OCI-LY7 (cell line): ENCODE data around the gene TAF1B. TPM values are rescaled to one million over a fixed set of nuclear protein-coding genes. Genes with fewer than 3 reads are reported as not detected.

Experiments
- BruUV-seq: library from RNA; stranded (reverse); fragments of 400-500 nt; replicated peaks from 2 replicates; lab custom pipeline; 2021; lab: Mats Ljungman, UMichigan
- CTCF ChIA-PET: fragments of 300-600 bp; sonication (Branson Sonifier 250); formaldehyde crosslinking; loops from one replicate; lab custom pipeline; 2022; ENCODE audit warnings: antibody characterized with exemption; ENCODE audit not compliant: unreplicated experiment; lab: Charles Lee
- POLR2A ChIA-PET: fragments of 300-600 bp; sonication (Branson Sonifier 250); formaldehyde crosslinking; loops from one replicate; lab custom pipeline; 2022; ENCODE audit warnings: antibody characterized with exemption; lab: Charles Lee
- DNase-seq: peaks from one replicate; pipeline ENCODE4 v3.0.0-alpha.2; 2015; ENCODE audit warnings: low spot score
- H2AFZ ChIP-seq: fragments of 200-600 bp; sonication (generic), shearing (Covaris generic); 2 replicates; pipeline ENCODE4 v1.6.1; 2014; ENCODE audit warnings: mild to moderate bottlenecking, antibody characterized with exemption, low read length, moderate library complexity
- H3K27ac ChIP-seq: fragments of 200-600 bp; sonication (generic); 2 replicates; pipeline ENCODE4 v1.5.1; 2014; ENCODE audit warnings: mixed run types, low read depth, mild to moderate bottlenecking, moderate library complexity, low read length, inconsistent platforms; ENCODE audit not compliant: poor library complexity, severe bottlenecking
- H3K36me3 ChIP-seq: fragments of 200-600 bp; sonication (generic); 2 replicates; pipeline ENCODE4 v1.6.1; 2014; ENCODE audit warnings: mild to moderate bottlenecking, antibody characterized with exemption, low read length, moderate library complexity, mixed read lengths; ENCODE audit not compliant: insufficient read depth
- H3K4me1 ChIP-seq: fragments of 200-600 bp; sonication (generic); 2 replicates; pipeline ENCODE4 v1.5.1; 2014; ENCODE audit warnings: mild to moderate bottlenecking, low read length; ENCODE audit not compliant: insufficient read depth, poor library complexity, severe bottlenecking
- H3K4me2 ChIP-seq: fragments of 200-600 bp; sonication (generic); 2 replicates; pipeline ENCODE4 v1.6.1; 2014; ENCODE audit warnings: mild to moderate bottlenecking, low read length
- H3K4me3 ChIP-seq: fragments of 200-600 bp; sonication (generic); 2 replicates; pipeline ENCODE4 v1.5.1; 2014; ENCODE audit warnings: mild to moderate bottlenecking, low read depth, low read length; ENCODE audit not compliant: poor library complexity, severe bottlenecking
- H3K79me2 ChIP-seq: fragments of 200-600 bp; sonication (generic); 2 replicates; pipeline ENCODE4 v1.6.1; 2016; ENCODE audit warnings: low read depth, mild to moderate bottlenecking, low read length, moderate library complexity, mixed read lengths; ENCODE audit not compliant: insufficient read depth
- H3K9me2 ChIP-seq: fragments of 200-600 bp; sonication (generic); 2 replicates; pipeline ENCODE4 v1.6.1; 2016; ENCODE audit warnings: mild to moderate bottlenecking, low read length, mixed read lengths; ENCODE audit not compliant: insufficient read depth
- H3K9me3 ChIP-seq: fragments of 200-600 bp; sonication (generic); 2 replicates; pipeline ENCODE4 v1.6.1; 2014; ENCODE audit warnings: mild to moderate bottlenecking, mixed run types, low read length, mixed read lengths
- H4K20me1 ChIP-seq: fragments of 200-600 bp; sonication (generic); 2 replicates; pipeline ENCODE4 v1.6.1; 2014; ENCODE audit warnings: mild to moderate bottlenecking, antibody characterized with exemption, low read length, moderate library complexity, mixed read lengths; ENCODE audit not compliant: insufficient read depth
- EZH2phosphoT487 ChIP-seq: fragments of 200-600 bp; sonication (generic); IDR thresholded peaks from 2 replicates; pipeline ENCODE4 v1.6.1; 2018; ENCODE audit warnings: low read depth, borderline replicate concordance, mild to moderate bottlenecking, mixed run types, antibody characterized with exemption, low read length, moderate library complexity, mixed read lengths
- intact Hi-C: fragments of 100-400 bp; cut with micrococcal nuclease; formaldehyde crosslinking; loops from one replicate; pipeline ENCODE4 v1.10.0; 2022; ENCODE audit not compliant: unreplicated experiment
- total RNA-seq, 2 experiments: library from RNA; depleted of rRNA in 1 of 2; stranded (reverse); fragments of >200 nt in 1 of 2; shearing (Covaris generic) in 1 of 2; gene quantifications; 2 replicates each; pipeline ENCODE4 v1.2.3, GENCODE V29; 2014 to 2022
- TF ChIP-seq, protein P1 (sequence below): fragments of 200-600 bp; sonication (generic); conservative IDR thresholded peaks from 2 replicates; pipeline ENCODE4 v1.5.1; 2014; ENCODE audit warnings: mild to moderate bottlenecking, antibody characterized with exemption, low read length, moderate library complexity, mixed read lengths

Gene TAF1B
- total RNA-seq, 2 experiments from 2014 or later: 25.1 to 35.3 TPM

DNA sequence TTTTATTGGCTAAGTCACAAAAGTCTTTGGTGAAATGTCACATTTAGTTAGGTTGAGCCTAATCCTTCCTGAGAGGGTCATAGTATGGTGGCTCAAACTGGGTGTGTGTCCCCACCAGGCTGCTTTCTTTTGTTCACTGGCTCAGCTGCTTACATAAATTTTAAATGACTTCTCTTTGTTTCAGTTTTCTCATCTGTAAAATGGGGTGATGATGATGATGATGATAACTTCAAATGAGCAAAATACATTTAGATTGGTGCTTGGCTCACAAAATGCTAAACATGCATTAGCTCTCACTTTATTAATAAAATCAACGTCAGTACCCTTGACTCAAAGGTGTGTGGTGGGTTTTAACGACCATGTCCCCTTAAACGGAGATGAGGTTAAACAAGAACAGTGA, 7.2 kb upstream of the TAF1B start:
- BruUV-seq: no TSS peak
- ChIA-PET POLR2A (interaction anchor here (1.0 kb wide), 1 partner anchor 9 kb away, joined by 5 read pairs; no protein-coding TSS in a partner anchor), CTCF (interaction anchor here (0.7 kb wide), 1 partner anchor 8 kb away, joined by 3 read pairs; no protein-coding TSS in a partner anchor)

DNA sequence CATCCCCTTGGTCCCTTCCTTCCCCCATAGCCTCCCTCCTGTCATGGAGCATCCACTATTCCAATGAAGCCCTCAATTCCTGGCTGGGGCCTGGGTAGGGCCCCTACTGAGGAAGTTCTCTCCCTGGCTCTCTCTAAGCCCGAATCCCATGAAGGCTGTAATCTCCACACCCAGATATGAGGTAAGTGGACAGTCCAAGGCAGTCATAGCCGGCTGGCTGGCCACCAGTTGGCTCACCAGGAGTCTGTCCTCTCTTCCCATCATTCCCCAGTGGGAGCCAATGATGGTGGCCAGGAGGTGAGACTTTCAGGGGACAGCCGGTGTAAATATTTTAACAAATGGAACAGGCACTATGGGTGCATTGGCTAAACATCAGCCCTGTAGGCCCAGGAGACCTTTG, 6.8 kb upstream of the TAF1B start:
- ChIA-PET POLR2A (interaction anchor here (1.0 kb wide), 1 partner anchor 8 kb away, joined by 5 read pairs; no protein-coding TSS in a partner anchor), CTCF (no interaction called here)
- Histone ChIP-seq H3K4me2 (no peak overlapping the region), H3K4me1 (no peaks in the 10 kb centered on the region), H2AFZ (no peak overlapping the region), H4K20me1 (no peaks in the 10 kb centered on the region), H3K36me3 (no peaks in the 10 kb centered on the region), H3K79me2 (no peaks in the 10 kb centered on the region), H3K4me3 (no peak overlapping the region), H3K9me2 (no peaks in the 10 kb centered on the region), H3K9me3 (no peaks in the 10 kb centered on the region), H3K27ac (no peak overlapping the region)
- TF ChIP-seq, protein P1, sequence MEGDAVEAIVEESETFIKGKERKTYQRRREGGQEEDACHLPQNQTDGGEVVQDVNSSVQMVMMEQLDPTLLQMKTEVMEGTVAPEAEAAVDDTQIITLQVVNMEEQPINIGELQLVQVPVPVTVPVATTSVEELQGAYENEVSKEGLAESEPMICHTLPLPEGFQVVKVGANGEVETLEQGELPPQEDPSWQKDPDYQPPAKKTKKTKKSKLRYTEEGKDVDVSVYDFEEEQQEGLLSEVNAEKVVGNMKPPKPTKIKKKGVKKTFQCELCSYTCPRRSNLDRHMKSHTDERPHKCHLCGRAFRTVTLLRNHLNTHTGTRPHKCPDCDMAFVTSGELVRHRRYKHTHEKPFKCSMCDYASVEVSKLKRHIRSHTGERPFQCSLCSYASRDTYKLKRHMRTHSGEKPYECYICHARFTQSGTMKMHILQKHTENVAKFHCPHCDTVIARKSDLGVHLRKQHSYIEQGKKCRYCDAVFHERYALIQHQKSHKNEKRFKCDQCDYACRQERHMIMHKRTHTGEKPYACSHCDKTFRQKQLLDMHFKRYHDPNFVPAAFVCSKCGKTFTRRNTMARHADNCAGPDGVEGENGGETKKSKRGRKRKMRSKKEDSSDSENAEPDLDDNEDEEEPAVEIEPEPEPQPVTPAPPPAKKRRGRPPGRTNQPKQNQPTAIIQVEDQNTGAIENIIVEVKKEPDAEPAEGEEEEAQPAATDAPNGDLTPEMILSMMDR: no peak
- TF ChIP-seq EZH2phosphoT487: no peak
- no TSS peak for BruUV-seq
- no peak for DNase-seq
- intact Hi-C loops: no loop called here

More for the DNA sequence above, 7.2 kb upstream of the TAF1B start:
- no peak for DNase-seq
- intact Hi-C loops: no loop called here
- no peaks in the 10 kb centered on the region for H3K9me2 ChIP-seq
- TF ChIP-seq EZH2phosphoT487: no peak
- TF ChIP-seq, protein P1: no peak
- H3K9me3 ChIP-seq: no peaks in the 10 kb centered on the region
- H3K4me3 ChIP-seq: no peak overlapping the region
- H2AFZ ChIP-seq: no peak overlapping the region
- no peaks in the 10 kb centered on the region for H3K36me3 ChIP-seq
- no peaks in the 10 kb centered on the region for H4K20me1 ChIP-seq
- no peak overlapping the region for H3K4me2 ChIP-seq
- no peaks in the 10 kb centered on the region for H3K79me2 ChIP-seq
- no peak overlapping the region for H3K27ac ChIP-seq
- no peaks in the 10 kb centered on the region for H3K4me1 ChIP-seq

DNA sequence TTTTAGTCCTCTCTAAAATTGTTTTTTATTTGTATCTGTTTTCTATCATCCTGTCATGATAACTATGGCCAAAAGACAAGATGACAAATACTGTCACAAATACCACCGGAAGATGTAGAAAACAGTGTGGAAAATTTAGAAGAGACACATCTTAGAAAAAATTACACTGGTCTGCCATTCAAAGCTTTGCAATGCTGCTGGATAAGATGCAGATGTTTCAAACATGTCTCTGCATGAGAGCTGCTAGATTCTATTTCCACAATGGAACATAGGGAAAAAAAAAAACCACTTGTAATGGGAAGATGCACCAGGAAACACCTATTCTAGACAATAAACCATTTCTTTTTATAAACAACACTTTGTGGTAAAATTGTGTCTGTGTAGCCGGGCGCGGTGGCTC, 5.8 kb upstream of the TAF1B start:
- ChIA-PET CTCF (no interaction called here), POLR2A (interaction anchor here (0.7 kb wide), 1 partner anchor 153 kb away, joined by 7 read pairs; no protein-coding TSS in a partner anchor)
- no peaks in the 10 kb centered on the region for H3K79me2 ChIP-seq
- H3K9me3 ChIP-seq: no peaks in the 10 kb centered on the region
- no peaks in the 10 kb centered on the region for H3K9me2 ChIP-seq
- no peak overlapping the region for H2AFZ ChIP-seq
- no peak overlapping the region for H3K4me3 ChIP-seq
- no TSS peak for BruUV-seq
- H3K4me1 ChIP-seq: no peaks in the 10 kb centered on the region
- no peak overlapping the region for H3K27ac ChIP-seq
- H3K36me3 ChIP-seq: no peaks in the 10 kb centered on the region
- intact Hi-C loops: no loop called here
- TF ChIP-seq EZH2phosphoT487: no peak
- DNase-seq: no peak
- no peaks in the 10 kb centered on the region for H4K20me1 ChIP-seq
- no peak overlapping the region for H3K4me2 ChIP-seq
